ENCODE measurements around the gene STRA8.

STRA8 gene

GRCh38 chr7:135233570-135233969, at the start of gene STRA8:
Gene STRA8 (plus strand): TSS chr7:135233838. CDS start chr7:135240525, 6,687 bp downstream.
- no peak for DNase-seq (ENCODE audit: low spot score)

- DNase-seq (ENCODE audit: low spot score): no peak
Observed at GRCh38 chr7:135184254-135184841, 49.3 kb upstream of the STRA8 start.

GRCh38 chr7:135185471-135186260, 48.0 kb upstream of the STRA8 start:
- no peak for DNase-seq (ENCODE audit: low spot score)

GRCh38 chr7:135186261-135186540, 47.4 kb upstream of the STRA8 start:
- DNase-seq (ENCODE audit: low spot score): no peak

- DNase-seq (ENCODE audit: low spot score): no peak
Observed at GRCh38 chr7:135186841-135187253, 46.8 kb upstream of the STRA8 start.

GRCh38 chr7:135188298-135188984, 45.2 kb upstream of the STRA8 start:
- DNase-seq (ENCODE audit: low spot score): no peak

- no peak for DNase-seq (ENCODE audit: low spot score)
Observed at GRCh38 chr7:135189221-135189662, 44.4 kb upstream of the STRA8 start.

- DNase-seq (ENCODE audit: low spot score): no peak
Observed at GRCh38 chr7:135189961-135190360, 43.7 kb upstream of the STRA8 start.

GRCh38 chr7:135190703-135191102, 42.9 kb upstream of the STRA8 start:
- DNase-seq (ENCODE audit: low spot score): no peak

- no peak for DNase-seq (ENCODE audit: low spot score)
Observed at GRCh38 chr7:135192914-135193536, 40.6 kb upstream of the STRA8 start.

GRCh38 chr7:135193615-135194081, 40.0 kb upstream of the STRA8 start:
- no peak for DNase-seq (ENCODE audit: low spot score)

- DNase-seq (ENCODE audit: low spot score): no peak
Observed at GRCh38 chr7:135194494-135195095, 39.0 kb upstream of the STRA8 start.

- no peak for DNase-seq (ENCODE audit: low spot score)
Observed at GRCh38 chr7:135195156-135195555, 38.5 kb upstream of the STRA8 start.

- no peak for DNase-seq (ENCODE audit: low spot score)
Observed at GRCh38 chr7:135195968-135196629, 37.5 kb upstream of the STRA8 start.

- no peak for DNase-seq (ENCODE audit: low spot score)
Observed at GRCh38 chr7:135197343-135197742, 36.3 kb upstream of the STRA8 start.

- no peak for DNase-seq (ENCODE audit: low spot score)
Observed at GRCh38 chr7:135197906-135198655, 35.6 kb upstream of the STRA8 start.

GRCh38 chr7:135199439-135199838, 34.2 kb upstream of the STRA8 start:
- no peak for DNase-seq (ENCODE audit: low spot score)

- DNase-seq (ENCODE audit: low spot score): no peak
Observed at GRCh38 chr7:135200821-135201331, 32.8 kb upstream of the STRA8 start.

GRCh38 chr7:135201350-135201749, 32.3 kb upstream of the STRA8 start:
- DNase-seq (ENCODE audit: low spot score): no peak

GRCh38 chr7:135204341-135204749, 29.3 kb upstream of the STRA8 start:
- DNase-seq (ENCODE audit: low spot score): no peak

- DNase-seq (ENCODE audit: low spot score): no peak
Observed at GRCh38 chr7:135204876-135205275, 28.8 kb upstream of the STRA8 start.
